ENCODE data around the gene NBAS.

NBAS gene

GRCh38 chr2:15560988-15561573 is at the start of gene NBAS:
TSS of gene NBAS (minus strand) at chr2:15561334. CDS start at chr2:15561304, 30 bp downstream.
- DNase-seq, result peak; percentile 72

- no peak for DNase-seq
Observed at GRCh38 chr2:15610430-15610952, 49.4 kb upstream of the NBAS start.

GRCh38 chr2:15609341-15610042 is 48.4 kb upstream of the NBAS start:
- no peak for DNase-seq

GRCh38 chr2:15608392-15608761 is 47.2 kb upstream of the NBAS start:
- DNase-seq, result no peak

GRCh38 chr2:15607709-15608391 is 46.7 kb upstream of the NBAS start:
- DNase-seq, result no peak

GRCh38 chr2:15606481-15607441 is 45.6 kb upstream of the NBAS start:
- DNase-seq, result no peak

GRCh38 chr2:15605721-15606120 is 44.6 kb upstream of the NBAS start:
- DNase-seq, result no peak

- DNase-seq, result no peak
Observed at GRCh38 chr2:15603948-15604347, 42.8 kb upstream of the NBAS start.

- DNase-seq, result no peak
Observed at GRCh38 chr2:15603044-15603765, 42.1 kb upstream of the NBAS start.

GRCh38 chr2:15602393-15602792 is 41.3 kb upstream of the NBAS start:
- DNase-seq, result no peak

- no peak for DNase-seq
Observed at GRCh38 chr2:15601681-15602080, 40.5 kb upstream of the NBAS start.

- no peak for DNase-seq
Observed at GRCh38 chr2:15599994-15600393, 38.9 kb upstream of the NBAS start.

- DNase-seq, result no peak
Observed at GRCh38 chr2:15596968-15597367, 35.8 kb upstream of the NBAS start.

- no peak for DNase-seq
Observed at GRCh38 chr2:15596350-15596749, 35.2 kb upstream of the NBAS start.

GRCh38 chr2:15595936-15596335 is 34.8 kb upstream of the NBAS start:
- no peak for DNase-seq

- no peak for DNase-seq
Observed at GRCh38 chr2:15595342-15595905, 34.3 kb upstream of the NBAS start.

GRCh38 chr2:15594291-15595256 is 33.4 kb upstream of the NBAS start:
- DNase-seq, result no peak

- DNase-seq, result no peak
Observed at GRCh38 chr2:15593327-15593705, 32.2 kb upstream of the NBAS start.

GRCh38 chr2:15591692-15592463 is 30.7 kb upstream of the NBAS start, which contains the start of gene DDX1:
TSS of gene DDX1 (plus strand) at chr2:15591868. CDS start at chr2:15591934, 66 bp downstream.
- peak; percentile 87 for DNase-seq

GRCh38 chr2:15591373-15591691 is 30.2 kb upstream of the NBAS start:
- no peak for DNase-seq
